IPS-20b (cell line): ENCODE measurements around the gene MT1B.

Experiments
- H3K27ac ChIP-seq: one replicate; pipeline ENCODE4 v1.5.1; 2013; ENCODE audit warnings: low read length
- H3K27me3 ChIP-seq: 2 replicates; pipeline ENCODE4 v1.6.1; 2013; ENCODE audit warnings: mild to moderate bottlenecking, low read length, inconsistent platforms; ENCODE audit not compliant: insufficient read depth
- H3K36me3 ChIP-seq: 2 replicates; pipeline ENCODE4 v1.6.1; 2013; ENCODE audit warnings: low read depth, mild to moderate bottlenecking, inconsistent platforms, low read length, moderate library complexity; ENCODE audit not compliant: insufficient read depth
- H3K4me1 ChIP-seq: 2 replicates; pipeline ENCODE4 v1.6.1; 2013; ENCODE audit warnings: mild to moderate bottlenecking, control low read depth, inconsistent platforms, low read length, moderate library complexity; ENCODE audit not compliant: insufficient read depth
- H3K4me3 ChIP-seq: 2 replicates; pipeline ENCODE4 v1.5.1; 2013; ENCODE audit warnings: mild to moderate bottlenecking, low read length, inconsistent platforms
- H3K9ac ChIP-seq: 2 replicates; pipeline ENCODE4 v1.6.1; 2013; ENCODE audit warnings: low read depth, mild to moderate bottlenecking, inconsistent platforms, low read length, moderate library complexity
- H3K9me3 ChIP-seq: 2 replicates; pipeline ENCODE4 v1.6.1; 2013; ENCODE audit warnings: mild to moderate bottlenecking, low read depth, low read length, inconsistent platforms; ENCODE audit not compliant: insufficient read depth

Gene MT1B

DNA sequence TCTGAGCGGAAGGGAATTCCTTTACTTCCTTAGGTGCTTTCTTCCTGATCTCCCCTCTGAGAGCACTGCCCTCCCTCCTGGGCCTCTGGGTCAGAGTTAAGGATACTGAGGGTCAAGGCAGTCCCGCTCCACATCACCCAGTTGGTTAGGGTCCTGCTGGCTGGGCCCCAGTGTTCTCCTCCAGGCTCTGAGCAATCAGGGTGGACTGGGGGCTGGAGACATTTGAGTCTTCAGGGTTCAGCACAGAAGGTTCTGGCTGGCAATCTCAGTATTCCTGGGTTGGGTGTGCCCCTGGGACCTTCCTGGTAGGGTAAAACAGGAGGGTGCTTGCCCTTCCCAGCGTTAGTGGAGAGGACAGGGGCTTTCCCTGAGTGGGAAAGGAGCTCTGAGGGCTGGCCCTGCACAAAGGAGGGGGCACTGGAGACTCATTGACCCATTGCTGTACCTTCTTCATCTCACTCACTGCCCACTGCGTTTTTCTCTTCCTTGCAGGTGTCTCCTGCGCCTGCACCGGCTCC, 18.8 kb upstream of the MT1B start:
- Histone ChIP-seq H3K4me3 (peak overlapping the region; percentile 47; the same call in 1 of the 2 replicates), H3K27me3 (peaks cover 100% of the 10 kb centered on the region)

DNA sequence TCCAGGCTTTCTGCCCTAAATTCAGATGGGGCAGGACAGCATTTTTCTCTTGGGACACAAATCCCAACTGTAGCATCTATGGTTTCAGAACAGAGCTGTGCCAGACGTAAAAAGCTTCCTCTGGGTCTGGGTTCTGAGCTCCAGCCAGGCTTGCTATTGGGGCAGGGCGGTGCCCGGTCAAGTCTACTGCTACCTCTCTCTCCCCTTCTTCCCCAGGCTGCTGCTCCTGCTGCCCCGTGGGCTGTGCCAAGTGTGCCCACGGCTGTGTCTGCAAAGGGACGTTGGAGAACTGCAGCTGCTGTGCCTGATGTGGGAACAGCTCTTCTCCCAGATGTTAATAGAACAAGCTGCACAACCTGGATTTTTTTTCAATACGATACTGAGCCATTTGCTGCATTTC, 18.2 kb upstream of the MT1B start:
- Histone ChIP-seq H3K4me1 (peaks cover 3% of the 10 kb centered on the region; the same call in 1 of the 2 replicates), H3K9ac (no peak overlapping the region), H3K4me3 (no peak overlapping the region), H3K9me3 (no peaks in the 10 kb centered on the region), H3K27ac (no peak overlapping the region), H3K36me3 (no peaks in the 10 kb centered on the region), H3K27me3 (peaks cover 100% of the 10 kb centered on the region)

More for the DNA sequence above, 18.8 kb upstream of the MT1B start:
- H3K27ac ChIP-seq: no peak overlapping the region
- H3K4me1 ChIP-seq: peaks cover 3% of the 10 kb centered on the region; the same call in 1 of the 2 replicates
- H3K9ac ChIP-seq: no peak overlapping the region
- H3K36me3 ChIP-seq: no peaks in the 10 kb centered on the region
- H3K9me3 ChIP-seq: no peaks in the 10 kb centered on the region

DNA sequence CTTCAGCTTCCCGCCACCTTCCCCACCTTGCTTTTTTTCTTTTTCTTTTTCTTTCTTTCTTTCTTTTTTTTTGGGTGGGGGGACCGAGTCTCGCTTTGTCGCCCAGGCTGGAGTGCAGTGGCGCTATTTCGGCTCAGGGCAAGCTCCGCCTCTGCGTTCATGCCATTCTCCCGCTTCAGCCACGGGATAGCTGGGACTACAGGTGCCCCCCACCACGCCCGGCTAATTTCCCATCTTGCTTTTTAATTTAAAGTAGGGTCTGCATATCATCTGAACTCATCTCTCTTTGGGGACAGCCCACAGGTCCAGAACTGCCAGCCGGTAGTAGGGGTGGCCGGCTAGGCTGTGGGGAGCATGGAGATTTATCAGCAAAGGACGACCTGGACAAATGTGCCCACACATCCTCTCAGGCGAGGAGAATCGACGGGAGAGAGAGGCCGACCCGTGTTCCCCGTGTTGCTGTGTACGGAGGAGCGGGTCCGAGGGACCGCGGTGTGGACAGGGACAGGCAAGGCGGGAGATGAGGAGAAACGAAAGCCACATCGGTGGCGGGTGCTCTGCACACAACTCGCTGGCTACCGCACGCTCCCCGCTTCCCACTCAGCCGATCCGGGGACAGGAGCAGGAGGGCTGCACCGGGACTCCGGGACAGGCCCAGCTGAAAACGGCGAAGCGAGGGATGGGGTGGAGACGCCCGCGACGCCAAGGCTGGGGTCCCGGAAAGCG, 16.8 kb upstream of the MT1B start:
- Histone ChIP-seq H3K9ac (no peak overlapping the region), H3K27ac (no peak overlapping the region), H3K27me3 (peaks cover 100% of the 10 kb centered on the region), H3K9me3 (no peaks in the 10 kb centered on the region; the same call in 1 of the 2 replicates), H3K36me3 (no peaks in the 10 kb centered on the region), H3K4me1 (peaks cover 3% of the 10 kb centered on the region; the same call in 1 of the 2 replicates), H3K4me3 (0 out of 2 replicates have a peak overlapping the region, but pooled peaks have one; percentile 27)

DNA sequence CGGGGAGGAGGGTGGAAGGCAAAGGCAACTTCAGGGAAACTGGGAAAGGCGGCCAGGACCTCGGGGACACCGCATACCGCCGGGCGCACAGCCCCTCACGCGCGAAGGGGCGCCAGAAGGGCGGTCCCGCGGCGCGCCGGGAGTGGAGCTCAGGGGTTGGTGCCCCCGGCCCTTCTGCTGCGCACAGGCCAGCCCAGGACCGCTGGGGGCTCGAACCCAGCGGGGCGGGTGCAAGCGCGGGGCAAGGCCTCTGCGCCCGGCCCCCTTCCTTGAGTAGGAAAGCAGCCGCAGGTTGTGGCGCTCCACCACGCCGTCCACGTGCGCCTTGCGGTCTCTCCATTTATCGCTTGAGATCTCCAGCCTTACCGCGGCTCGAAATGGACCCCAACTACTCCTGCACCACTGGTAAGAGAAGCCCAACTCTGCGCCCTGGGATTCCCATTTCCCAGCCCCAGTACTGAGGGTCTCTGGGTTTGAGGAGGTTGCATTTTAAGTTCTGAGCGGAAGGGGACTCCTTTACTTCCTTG, 16.2 kb upstream of the MT1B start:
- H3K4me3 ChIP-seq: 0 out of 2 replicates have a peak overlapping the region, but pooled peaks have one; percentile 27

DNA sequence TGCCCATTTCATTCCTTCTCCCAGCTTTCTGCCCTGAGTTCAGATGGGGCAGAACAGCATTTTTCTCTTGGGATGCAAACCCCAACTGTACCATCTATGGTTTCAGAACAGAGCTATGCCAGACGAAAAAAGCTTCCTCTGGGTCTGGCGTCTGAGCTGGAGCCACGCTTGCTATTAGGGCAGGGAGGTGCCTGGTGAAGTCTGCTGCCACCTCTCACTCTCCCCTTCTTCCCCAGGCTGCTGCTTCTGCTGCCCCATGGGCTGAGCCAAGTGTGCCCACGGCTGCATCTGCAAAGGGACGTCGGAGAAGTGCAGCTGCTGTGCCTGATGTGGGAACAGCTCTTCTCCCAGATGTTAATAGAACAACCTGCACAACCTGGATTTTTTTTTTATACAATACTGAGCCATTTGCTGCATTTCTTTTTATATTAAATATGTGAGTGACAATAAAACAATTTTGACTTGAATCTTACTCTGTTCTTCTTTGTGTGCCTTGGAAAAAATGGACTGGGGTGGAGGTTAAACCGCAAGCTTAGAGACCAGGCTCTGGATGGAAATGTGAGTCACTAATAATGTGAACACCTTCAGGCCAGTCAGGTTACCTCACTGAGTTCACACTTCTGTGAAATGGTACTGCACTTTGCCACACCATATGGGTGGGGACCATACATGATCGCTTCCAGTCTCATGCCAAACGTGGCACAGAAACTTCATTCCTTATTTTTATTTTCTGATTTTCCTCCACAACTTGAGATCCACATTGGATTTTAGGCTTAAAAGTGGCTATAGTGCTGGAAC, 14.9 kb upstream of the MT1B start:
- Histone ChIP-seq H3K4me3 (no peak overlapping the region), H3K27ac (no peak overlapping the region), H3K9me3 (no peaks in the 10 kb centered on the region; the same call in 1 of the 2 replicates), H3K9ac (no peak overlapping the region), H3K36me3 (no peaks in the 10 kb centered on the region), H3K4me1 (peaks cover 3% of the 10 kb centered on the region; the same call in 1 of the 2 replicates), H3K27me3 (peaks cover 100% of the 10 kb centered on the region)

More for the DNA sequence above, 16.2 kb upstream of the MT1B start:
- no peak overlapping the region for H3K27ac ChIP-seq
- H3K9me3 ChIP-seq: no peaks in the 10 kb centered on the region; the same call in 1 of the 2 replicates
- H3K36me3 ChIP-seq: no peaks in the 10 kb centered on the region
- H3K9ac ChIP-seq: no peak overlapping the region
- peaks cover 3% of the 10 kb centered on the region; the same call in 1 of the 2 replicates for H3K4me1 ChIP-seq
- H3K27me3 ChIP-seq: peaks cover 100% of the 10 kb centered on the region

DNA sequence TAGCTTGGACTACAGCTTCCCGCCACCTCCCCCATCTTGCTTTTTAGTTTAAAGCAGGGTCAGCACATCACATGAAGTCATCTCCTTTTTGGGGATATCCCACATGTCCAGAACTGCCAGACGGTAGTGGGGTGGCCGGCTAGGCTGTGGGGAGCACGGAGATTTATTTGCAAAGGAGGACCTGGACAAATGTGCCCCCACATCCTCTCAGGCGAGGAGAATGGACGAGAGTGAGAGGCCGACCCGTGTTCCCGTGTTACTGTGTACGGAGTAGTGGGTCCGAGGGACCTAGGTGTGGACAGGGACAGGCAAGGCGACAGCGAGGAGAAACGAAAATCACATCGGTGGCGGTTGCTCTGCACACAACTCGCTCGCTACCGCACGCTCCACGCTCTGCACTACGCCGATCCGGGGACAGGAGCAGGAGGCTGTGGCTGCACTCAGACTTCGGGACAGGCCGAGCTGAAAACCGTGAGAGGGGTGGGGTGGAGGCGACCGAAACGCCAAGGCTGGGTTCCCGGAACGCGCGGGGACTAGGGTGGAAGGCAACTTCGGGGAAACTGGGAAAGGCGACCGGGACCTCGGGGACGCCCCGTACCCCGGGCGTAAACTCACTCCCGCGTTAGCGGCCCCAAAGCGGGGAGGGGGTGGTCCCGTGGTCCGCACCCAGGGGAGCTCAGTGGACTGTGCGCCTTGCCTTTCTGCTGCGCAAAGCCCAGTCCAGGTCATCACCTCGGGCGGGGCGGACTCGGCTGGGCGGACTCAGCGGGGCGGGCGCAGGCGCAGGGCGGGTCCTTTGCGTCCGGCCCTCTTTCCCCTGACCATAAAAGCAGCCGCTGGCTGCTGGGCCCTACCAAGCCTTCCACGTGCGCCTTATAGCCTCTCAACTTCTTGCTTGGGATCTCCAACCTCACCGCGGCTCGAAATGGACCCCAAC, 13.6 kb upstream of the MT1B start, which contains the start of gene MT1A:
MT1A (plus strand) TSS at position 853 of the 937 bp plus-strand sequence; CDS start at position 926, 73 bp downstream.
- H3K4me1 ChIP-seq: peaks cover 3% of the 10 kb centered on the region; the same call in 1 of the 2 replicates
- H3K36me3 ChIP-seq: no peaks in the 10 kb centered on the region
- H3K4me3 ChIP-seq: peak within 1 kb of the TSS; percentile 47
- no peak within 1 kb of the TSS for H3K9ac ChIP-seq
- H3K27ac ChIP-seq: no peak within 1 kb of the TSS
- H3K9me3 ChIP-seq: no peaks in the 10 kb centered on the region; the same call in 1 of the 2 replicates
- peaks cover 100% of the 10 kb centered on the region for H3K27me3 ChIP-seq

DNA sequence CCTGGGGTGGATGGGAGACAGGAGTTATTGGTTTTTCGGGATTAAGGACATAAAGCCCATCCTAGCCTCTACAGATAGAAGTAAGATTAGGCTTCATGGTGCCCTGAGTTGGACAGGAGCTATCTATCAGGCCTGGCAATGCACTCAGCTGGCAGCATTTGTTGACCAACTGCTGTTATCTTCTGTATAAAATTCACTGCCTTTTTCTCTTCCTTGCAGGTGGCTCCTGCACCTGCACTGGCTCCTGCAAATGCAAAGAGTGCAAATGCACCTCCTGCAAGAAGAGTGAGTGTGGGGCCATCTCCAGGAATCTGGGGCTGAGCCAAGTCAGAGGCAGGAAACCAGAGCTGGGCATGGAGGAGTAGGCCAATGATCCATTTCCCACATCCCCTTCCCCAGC, 12.6 kb upstream of the MT1B start:
- Histone ChIP-seq H3K4me3 (no peak overlapping the region), H3K9ac (no peak overlapping the region), H3K4me1 (peaks cover 7% of the 10 kb centered on the region; the same call in 1 of the 2 replicates), H3K27me3 (peaks cover 100% of the 10 kb centered on the region), H3K27ac (no peak overlapping the region), H3K36me3 (no peaks in the 10 kb centered on the region), H3K9me3 (no peaks in the 10 kb centered on the region; the same call in 1 of the 2 replicates)

DNA sequence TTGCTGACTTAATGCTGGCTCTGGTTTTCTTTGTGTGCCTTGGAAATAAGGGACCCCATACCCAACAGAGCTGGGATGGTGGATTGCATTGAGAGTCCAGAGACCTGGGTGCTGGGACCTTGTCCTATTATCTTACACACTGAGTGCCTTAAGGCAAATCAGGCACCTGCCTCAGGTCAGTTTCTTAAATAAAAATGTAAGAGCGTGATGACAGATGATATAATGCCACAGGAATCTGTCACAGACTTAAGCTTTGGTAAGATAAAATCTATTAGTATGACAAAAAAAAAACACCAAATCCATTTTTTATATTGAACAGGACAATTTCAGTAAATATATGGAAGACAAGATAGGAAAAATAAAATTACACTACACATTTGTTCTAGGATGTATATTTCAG, 11.6 kb upstream of the MT1B start:
- Histone ChIP-seq H3K27ac (no peak overlapping the region), H3K4me1 (peaks cover 4% of the 10 kb centered on the region; the same call in 1 of the 2 replicates), H3K4me3 (no peak overlapping the region), H3K36me3 (no peaks in the 10 kb centered on the region), H3K27me3 (peaks cover 100% of the 10 kb centered on the region), H3K9ac (no peak overlapping the region), H3K9me3 (no peaks in the 10 kb centered on the region; the same call in 1 of the 2 replicates)

DNA sequence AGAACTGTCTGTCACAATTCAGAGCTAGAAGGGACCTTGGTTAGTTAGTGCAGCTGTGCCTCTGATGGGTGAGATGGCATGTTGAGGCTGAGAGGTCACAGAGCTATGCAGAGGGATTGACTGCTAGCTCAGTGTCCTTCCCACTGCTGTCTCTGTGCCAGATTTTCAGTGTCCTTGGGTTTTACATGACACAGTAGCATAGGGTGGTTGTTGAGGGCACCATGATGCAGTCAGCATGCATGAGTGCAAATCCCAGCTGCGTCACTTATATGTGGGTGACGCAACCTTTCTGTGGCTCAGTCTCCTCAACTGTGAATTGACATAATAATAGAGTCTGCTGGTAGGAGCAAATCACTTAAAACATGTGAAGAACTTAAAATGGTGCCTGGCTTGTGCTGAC, 10.5 kb upstream of the MT1B start:
- Histone ChIP-seq H3K36me3 (no peaks in the 10 kb centered on the region), H3K9ac (no peak overlapping the region), H3K4me1 (peaks cover 4% of the 10 kb centered on the region; the same call in 1 of the 2 replicates), H3K27ac (no peak overlapping the region), H3K27me3 (peaks cover 100% of the 10 kb centered on the region), H3K9me3 (no peaks in the 10 kb centered on the region; the same call in 1 of the 2 replicates), H3K4me3 (no peak overlapping the region)

DNA sequence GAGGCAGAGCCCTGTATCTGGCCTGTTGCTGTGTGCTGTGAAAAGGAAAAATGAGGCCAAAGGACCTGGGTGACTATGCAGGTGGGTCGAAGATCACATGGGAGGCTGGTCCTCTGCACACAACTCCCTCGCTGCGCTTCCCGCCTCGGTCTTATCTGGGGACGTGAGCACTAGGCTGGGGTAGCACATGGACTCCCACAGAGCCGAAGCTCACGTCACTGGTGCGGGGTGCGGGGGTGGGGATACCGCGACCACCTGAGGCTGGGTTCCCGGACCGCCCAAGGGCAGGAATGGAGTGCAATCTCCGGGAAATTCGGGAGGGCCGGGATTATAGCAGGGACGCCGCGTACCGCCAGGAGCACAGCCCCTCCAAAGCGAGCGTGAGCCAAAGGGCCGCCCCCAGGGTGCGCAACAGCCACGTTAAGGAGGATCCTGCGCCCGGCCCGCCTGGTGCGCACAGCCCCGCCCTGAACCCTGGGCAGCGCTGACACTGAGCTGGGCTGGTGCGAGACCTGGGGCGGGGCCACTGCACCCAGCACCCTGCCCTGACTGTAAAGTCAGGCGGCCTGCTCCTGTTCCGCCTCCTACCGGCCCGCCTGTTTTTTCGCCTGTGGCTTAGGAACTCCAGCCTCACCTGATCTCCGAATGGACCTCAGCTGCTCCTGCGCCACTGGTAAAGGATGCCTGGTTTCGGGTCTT, 8.5 kb upstream of the MT1B start:
- Histone ChIP-seq H3K36me3 (no peaks in the 10 kb centered on the region), H3K4me1 (peaks cover 4% of the 10 kb centered on the region; the same call in 1 of the 2 replicates), H3K9ac (no peak overlapping the region), H3K27me3 (peaks cover 100% of the 10 kb centered on the region), H3K27ac (no peak overlapping the region), H3K4me3 (peak overlapping the region; percentile 54), H3K9me3 (no peaks in the 10 kb centered on the region; the same call in 1 of the 2 replicates)
